GM12878 (cell line): Measurements from ENCODE around the gene MAP1LC3A. TPM values are rescaled to one million over a fixed set of nuclear protein-coding genes. Genes with fewer than 3 reads are reported as not detected.

ENCODE experiments used
- ATAC-seq: fragments of 200-7000 bp; cut with Tn5 transposase; 3 replicates; pipeline ENCODE4 v1.9.1; 2020; ENCODE audit warnings: mild to moderate bottlenecking, moderate library complexity
- BruUV-seq: library from RNA; stranded (reverse); fragments of 400-500 nt; replicated peaks from 2 replicates; lab custom pipeline; 2021; lab: Mats Ljungman, UMichigan
- CTCF ChIA-PET: fragments of 300-600 bp; sonication (Branson Sonifier 250); formaldehyde crosslinking; extraction: SDS; loops from one replicate; lab custom pipeline; 2021; ENCODE audit warnings: inconsistent platforms; lab: Yijun Ruan, JAX
- POLR2A ChIA-PET: fragments of 350-600 bp; formaldehyde crosslinking; extraction: SDS; loops from one replicate; lab custom pipeline; 2021; ENCODE audit warnings: inconsistent platforms; lab: Charles Lee
- RAD21 ChIA-PET: fragments of 300-600 bp; sonication (Branson Sonifier 250); formaldehyde crosslinking; loops from one replicate; lab custom pipeline; 2023; ENCODE audit warnings: antibody characterized with exemption; ENCODE audit not compliant: unreplicated experiment; lab: Charles Lee
- SMC1A ChIA-PET: fragments of 300-600 bp; sonication (Branson Sonifier 250); formaldehyde crosslinking; loops from one replicate; lab custom pipeline; 2023; ENCODE audit not compliant: unreplicated experiment, uncharacterized antibody; lab: Charles Lee
- DNase-seq: peaks from one replicate; pipeline ENCODE4 v3.0.0-alpha.2; 2011; ENCODE audit warnings: low read depth, low spot score
- FAIRE-seq: peaks from 3 replicates; lab custom pipeline; 2011; peaks lifted over from hg19 to GRCh38; lab: Jason Lieb, UNC
- H2AFZ ChIP-seq: 2 replicates; pipeline ENCODE4 v1.6.0; 2011; ENCODE audit warnings: low read depth, low read length, control low read depth; ENCODE audit not compliant: control insufficient read depth
- H3K27ac ChIP-seq: 2 replicates; pipeline ENCODE4 v1.5.1; 2011; ENCODE audit warnings: control low read depth; ENCODE audit not compliant: control insufficient read depth, insufficient read depth
- H3K27me3 ChIP-seq, 2 experiments: replicated peaks in 1 of 2; 2 replicates each; pipeline versions ENCODE4 v1.6.0 to v1.6.1; 2011; ENCODE audit warnings: low read length in 1 of 2; ENCODE audit not compliant: control insufficient read depth in 2 of 2, insufficient read depth in 2 of 2
- H3K36me3 ChIP-seq, 2 experiments: 2 replicates each; pipeline ENCODE4 v1.5.1; 2011; ENCODE audit warnings: low read length in 1 of 2; ENCODE audit not compliant: control insufficient read depth in 2 of 2, insufficient read depth in 2 of 2
- H3K4me1 ChIP-seq: 2 replicates; pipeline ENCODE4 v1.6.1; 2011; ENCODE audit warnings: mild to moderate bottlenecking, low read length, moderate library complexity, mixed read lengths; ENCODE audit not compliant: control insufficient read depth, insufficient read depth
- H3K4me2 ChIP-seq: 2 replicates; pipeline ENCODE4 v1.6.0; 2011; ENCODE audit warnings: control low read depth; ENCODE audit not compliant: control insufficient read depth, insufficient read depth
- H3K4me3 ChIP-seq: fragments of 200-600 bp; sonication (generic); 2 replicates; pipeline ENCODE4 v1.5.1; 2016
- H3K79me2 ChIP-seq: 2 replicates; pipeline ENCODE4 v1.6.0; 2011; ENCODE audit warnings: low read length; ENCODE audit not compliant: control insufficient read depth, insufficient read depth
- H3K9ac ChIP-seq: 2 replicates; pipeline ENCODE4 v1.8.0; 2011; ENCODE audit warnings: low read length, control low read depth, mixed read lengths; ENCODE audit not compliant: control insufficient read depth, insufficient read depth
- H3K9me3 ChIP-seq: replicated peaks from 3 replicates; pipeline ENCODE4 v1.5.1; 2011; ENCODE audit warnings: mild to moderate bottlenecking, low read length; ENCODE audit not compliant: control insufficient read depth, insufficient read depth
- H4K20me1 ChIP-seq: 2 replicates; pipeline ENCODE4 v1.6.0; 2011; ENCODE audit not compliant: control insufficient read depth, insufficient read depth
- ATF2 ChIP-seq: IDR thresholded peaks from 2 replicates; pipeline ENCODE4 v1.6.1; 2012; ENCODE audit warnings: low read length, inconsistent platforms
- BRCA1 ChIP-seq: IDR thresholded peaks from 2 replicates; pipeline ENCODE4 v1.6.1; 2011; ENCODE audit warnings: low read depth, low read length, improper control_type of control experiment
- EZH2 ChIP-seq: IDR thresholded peaks from 2 replicates; pipeline ENCODE4 v1.6.1; 2012; ENCODE audit warnings: low read depth, mild to moderate bottlenecking, control low read depth, inconsistent platforms, low read length, borderline replicate concordance; ENCODE audit not compliant: control insufficient read depth
- HDAC2 ChIP-seq: fragments of 200-600 bp; sonication (generic); IDR thresholded peaks from 2 replicates; pipeline ENCODE4 v1.6.1; 2017
- NR2C2 ChIP-seq: IDR thresholded peaks from 2 replicates; pipeline ENCODE4 v1.6.1; 2011; ENCODE audit warnings: borderline replicate concordance, low read depth; ENCODE audit not compliant: control insufficient read depth, insufficient read length
- NR2F1 ChIP-seq: fragments of 450-650 bp; conservative IDR thresholded peaks from 2 replicates; pipeline ENCODE4 v1.6.1; 2017; ENCODE audit warnings: mild to moderate bottlenecking
- RUNX3 ChIP-seq: IDR thresholded peaks from 2 replicates; pipeline ENCODE4 v1.6.1; 2012; ENCODE audit warnings: low read length, inconsistent platforms
- SUPT20H ChIP-seq: IDR thresholded peaks from 2 replicates; pipeline ENCODE4 v1.6.1; 2011; ENCODE audit warnings: low read depth, mild to moderate bottlenecking, low read length, moderate library complexity, borderline replicate concordance; ENCODE audit not compliant: control insufficient read depth
- TCF12 ChIP-seq: IDR thresholded peaks from 2 replicates; pipeline ENCODE4 v1.6.1; 2011; ENCODE audit warnings: low read depth, mild to moderate bottlenecking, low read length
- ZBTB33 ChIP-seq: fragments of 450-650 bp; IDR thresholded peaks from 2 replicates; pipeline ENCODE4 v1.6.1; 2017; ENCODE audit warnings: mild to moderate bottlenecking
- WGBS: methylation state at CpG from one replicate; pipeline ENCODE4 v1.1.6; 2016; ENCODE audit warnings: low lambda C conversion rate; ENCODE audit not compliant: insufficient replicate concordance, insufficient coverage; ENCODE audit errors: missing lambda C conversion rate; 5-methylcytosine and 5-hydroxymethylcytosine counted together
- in situ Hi-C: fragments of 300-500 bp; cut with MboI; formaldehyde crosslinking; loops from 9 replicates; pipeline ENCODE4 v1.14.3; 2018; ENCODE audit warnings: mixed read lengths
- intact Hi-C: fragments of 100-400 bp; cut with micrococcal nuclease; formaldehyde crosslinking; loops from one replicate; pipeline ENCODE4 v1.14.2; 2022; ENCODE audit not compliant: unreplicated experiment
- polyA plus RNA-seq, 11 experiments: library from polyadenylated mRNA; depleted of rRNA in 4 of 11; unstranded in 6 of 11; stranded (reverse) in 5 of 11; fragments of >200 nt; fragmentation: Nextera tagmentation in 4 of 11; fragmentation: Illumina TruSeq in 1 of 11; extraction: Ambion mirVana in 4 of 11; extraction: Trizol in 1 of 11; gene quantifications; 1 replicate in 1 of 11; 2 replicates in 10 of 11; pipeline versions ENCODE4 v1.2.1 to v1.2.3, GENCODE V29; 2011 to 2016; ENCODE audit warnings: inconsistent platforms in 2 of 11, missing spikeins in 2 of 11, low read depth in 1 of 11
- total RNA-seq, 4 experiments: library from RNA; depleted of rRNA in 3 of 4; stranded (reverse); fragments of >200 nt in 3 of 4; fragmentation: Illumina TruSeq in 1 of 4; extraction: Trizol in 1 of 4; gene quantifications; 2 replicates each; pipeline versions ENCODE4 v1.2.1 to v1.2.3, GENCODE V29; 2013 to 2021
- TF ChIP-seq, protein P1 (sequence below): fragments of 450-650 bp; IDR thresholded peaks from 2 replicates; pipeline ENCODE4 v1.6.1; 2017; ENCODE audit warnings: mild to moderate bottlenecking, low read depth, inconsistent platforms; ENCODE audit not compliant: poor library complexity, severe bottlenecking
- TF ChIP-seq, protein P2 (sequence below): fragments of 450-650 bp; formaldehyde crosslinking; IDR thresholded peaks from 2 replicates; pipeline ENCODE4 v1.4.0; 2020; ENCODE audit warnings: mild to moderate bottlenecking, moderate library complexity

MAP1LC3A gene
- total and polyA plus RNA-seq, 10 of the 15 experiments (the other 5 are each of a cell fraction or from before 2014, with no cell fraction given): 0.27 to 1.2 (median 0.39) TPM; not detected in 4

DNA sequence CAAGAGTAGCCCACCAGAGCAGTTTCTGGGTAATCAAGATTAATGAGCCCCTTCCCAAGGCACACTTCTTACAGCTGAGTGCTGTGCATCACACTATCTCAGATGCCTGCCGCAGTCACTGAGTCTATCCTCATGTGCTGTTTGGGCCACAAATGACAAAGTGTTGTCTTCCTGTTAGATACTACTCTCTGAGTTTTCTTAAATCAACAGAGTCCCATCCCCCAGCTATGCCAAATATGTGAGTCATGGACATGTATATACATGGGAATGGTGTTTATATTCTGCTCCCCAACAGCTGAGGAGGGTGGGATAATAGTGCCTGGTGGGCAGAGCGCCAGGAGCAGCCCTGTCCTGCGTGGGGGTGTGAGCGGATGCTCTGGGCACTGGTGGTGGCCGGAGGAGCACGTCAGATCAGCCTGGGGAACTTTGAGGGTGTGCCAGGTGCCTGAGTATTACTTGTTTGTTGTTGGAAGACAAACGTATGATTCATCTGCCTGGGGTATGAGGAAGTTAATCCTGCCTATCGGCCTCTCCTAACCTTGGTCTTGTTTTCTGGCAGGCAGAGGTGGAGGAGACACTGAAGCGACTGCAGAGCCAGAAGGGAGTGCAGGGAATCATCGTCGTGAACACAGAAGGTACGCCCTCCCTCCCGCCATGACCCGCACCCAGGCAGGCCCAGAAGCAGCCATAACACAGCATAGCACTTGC is 32.7 kb upstream of the MAP1LC3A start:
- DNase-seq (no peak), ATAC-seq (no peak), FAIRE-seq (no peak)
- peaks cover 15 to 20% of the 10 kb centered on the region in 2 experiments; a peak in 3 of 4 replicates for H3K36me3 ChIP-seq
- H3K27me3 ChIP-seq: no peaks in the 10 kb centered on the region
- no peak overlapping the region for H3K9ac ChIP-seq
- in situ Hi-C loops (no loop called here), intact Hi-C loops (loop anchor here (10.0 kb wide), 1 partner anchor 331 kb away; no protein-coding TSS in a partner anchor)
- 90% methylated on average over 14 of the region's 14 CpGs for WGBS
- BruUV-seq: no TSS peak
- no peak overlapping the region for H3K27ac ChIP-seq
- no peaks in the 10 kb centered on the region for H3K9me3 ChIP-seq
- POLR2A ChIA-PET: no interaction called here
- CTCF ChIA-PET: interaction anchor here (0.6 to 6.2 kb wide), 2 partner anchors 173 to 212 kb away, joined by 3 to 57 read pairs; no protein-coding TSS in a partner anchor
- H3K4me1 ChIP-seq: peaks cover 8% of the 10 kb centered on the region
- H2AFZ ChIP-seq: no peak overlapping the region
- H3K4me2 ChIP-seq: no peak overlapping the region
- SMC1A ChIA-PET: interaction anchor here (0.9 kb wide), 1 partner anchor 213 kb away, joined by 3 read pairs; no protein-coding TSS in a partner anchor
- RAD21 ChIA-PET: interaction anchor here (1.4 kb wide), 1 partner anchor 244 kb away, joined by 3 read pairs; no protein-coding TSS in a partner anchor
- peaks cover 22% of the 10 kb centered on the region for H3K79me2 ChIP-seq
- H4K20me1 ChIP-seq: peaks cover 4% of the 10 kb centered on the region; the same call in 1 of the 2 replicates
- no peak overlapping the region for H3K4me3 ChIP-seq
- TF ChIP-seq NR2F1 (no peak), NR2C2 (no peak), TCF12 (no peak), HDAC2 (no peak), BRCA1 (no peak), EZH2 (no peak), ZBTB33 (no peak), SUPT20H (no peak), RUNX3 (no peak), ATF2 (no peak)
- TF ChIP-seq, protein P1, sequence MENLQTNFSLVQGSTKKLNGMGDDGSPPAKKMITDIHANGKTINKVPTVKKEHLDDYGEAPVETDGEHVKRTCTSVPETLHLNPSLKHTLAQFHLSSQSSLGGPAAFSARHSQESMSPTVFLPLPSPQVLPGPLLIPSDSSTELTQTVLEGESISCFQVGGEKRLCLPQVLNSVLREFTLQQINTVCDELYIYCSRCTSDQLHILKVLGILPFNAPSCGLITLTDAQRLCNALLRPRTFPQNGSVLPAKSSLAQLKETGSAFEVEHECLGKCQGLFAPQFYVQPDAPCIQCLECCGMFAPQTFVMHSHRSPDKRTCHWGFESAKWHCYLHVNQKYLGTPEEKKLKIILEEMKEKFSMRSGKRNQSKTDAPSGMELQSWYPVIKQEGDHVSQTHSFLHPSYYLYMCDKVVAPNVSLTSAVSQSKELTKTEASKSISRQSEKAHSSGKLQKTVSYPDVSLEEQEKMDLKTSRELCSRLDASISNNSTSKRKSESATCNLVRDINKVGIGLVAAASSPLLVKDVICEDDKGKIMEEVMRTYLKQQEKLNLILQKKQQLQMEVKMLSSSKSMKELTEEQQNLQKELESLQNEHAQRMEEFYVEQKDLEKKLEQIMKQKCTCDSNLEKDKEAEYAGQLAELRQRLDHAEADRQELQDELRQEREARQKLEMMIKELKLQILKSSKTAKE: no peak
- TF ChIP-seq, protein P2, sequence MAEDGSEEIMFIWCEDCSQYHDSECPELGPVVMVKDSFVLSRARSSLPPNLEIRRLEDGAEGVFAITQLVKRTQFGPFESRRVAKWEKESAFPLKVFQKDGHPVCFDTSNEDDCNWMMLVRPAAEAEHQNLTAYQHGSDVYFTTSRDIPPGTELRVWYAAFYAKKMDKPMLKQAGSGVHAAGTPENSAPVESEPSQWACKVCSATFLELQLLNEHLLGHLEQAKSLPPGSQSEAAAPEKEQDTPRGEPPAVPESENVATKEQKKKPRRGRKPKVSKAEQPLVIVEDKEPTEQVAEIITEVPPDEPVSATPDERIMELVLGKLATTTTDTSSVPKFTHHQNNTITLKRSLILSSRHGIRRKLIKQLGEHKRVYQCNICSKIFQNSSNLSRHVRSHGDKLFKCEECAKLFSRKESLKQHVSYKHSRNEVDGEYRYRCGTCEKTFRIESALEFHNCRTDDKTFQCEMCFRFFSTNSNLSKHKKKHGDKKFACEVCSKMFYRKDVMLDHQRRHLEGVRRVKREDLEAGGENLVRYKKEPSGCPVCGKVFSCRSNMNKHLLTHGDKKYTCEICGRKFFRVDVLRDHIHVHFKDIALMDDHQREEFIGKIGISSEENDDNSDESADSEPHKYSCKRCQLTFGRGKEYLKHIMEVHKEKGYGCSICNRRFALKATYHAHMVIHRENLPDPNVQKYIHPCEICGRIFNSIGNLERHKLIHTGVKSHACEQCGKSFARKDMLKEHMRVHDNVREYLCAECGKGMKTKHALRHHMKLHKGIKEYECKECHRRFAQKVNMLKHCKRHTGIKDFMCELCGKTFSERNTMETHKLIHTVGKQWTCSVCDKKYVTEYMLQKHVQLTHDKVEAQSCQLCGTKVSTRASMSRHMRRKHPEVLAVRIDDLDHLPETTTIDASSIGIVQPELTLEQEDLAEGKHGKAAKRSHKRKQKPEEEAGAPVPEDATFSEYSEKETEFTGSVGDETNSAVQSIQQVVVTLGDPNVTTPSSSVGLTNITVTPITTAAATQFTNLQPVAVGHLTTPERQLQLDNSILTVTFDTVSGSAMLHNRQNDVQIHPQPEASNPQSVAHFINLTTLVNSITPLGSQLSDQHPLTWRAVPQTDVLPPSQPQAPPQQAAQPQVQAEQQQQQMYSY (CRISPR knock-in tag): no peak
